SK-N-MC (cell line): ENCODE measurements around the gene EFHD1.

Source experiments
- EZH2 ChIP-seq: fragments of 200-600 bp; sonication (generic); IDR thresholded peaks from one replicate; pipeline ENCODE4 v1.6.1; 2017; ENCODE audit warnings: antibody characterized with exemption
- POLR2AphosphoS5 ChIP-seq: IDR thresholded peaks from 2 replicates; pipeline ENCODE4 v1.6.1; 2012; ENCODE audit warnings: mild to moderate bottlenecking, low read depth, low read length, borderline replicate concordance

GRCh38 chr2:232633413-232634205 lies at the start of gene EFHD1:
- TF ChIP-seq EZH2 (no peak), POLR2AphosphoS5 (peak; percentile 73)
